ENCODE measurements around the gene PSEN1. TPM values are rescaled to one million over a fixed set of nuclear protein-coding genes. Genes with fewer than 3 reads are reported as not detected.

PSEN1 gene
- total RNA-seq (32.3 TPM), polyA plus RNA-seq (ENCODE audit: insufficient read depth in 1 of 8, insufficient read length in 8 of 8, low replicate concordance in 1 of 8) (10 to 100 TPM; 27.4 to 36.1 (median 30.4) TPM)
- long read RNA-seq, donor 1, full-length matches to known transcripts: 4 of 4 reads
- long read RNA-seq, donor 1, partial matches to known transcripts: 0 of 4 reads
- long read RNA-seq, donor 1, other reads (novel, unspliced or antisense): 0 of 4 reads
- long read RNA-seq, donor 2, partial matches to known transcripts: 0 of 1 reads
- long read RNA-seq, donor 2, other reads (novel, unspliced or antisense): 0 of 1 reads
- long read RNA-seq, donor 3, full-length matches to known transcripts: 11 of 11 reads
- long read RNA-seq, donor 3, partial matches to known transcripts: 0 of 11 reads
- long read RNA-seq, donor 3, other reads (novel, unspliced or antisense): 0 of 11 reads
- long read RNA-seq, donor 4, full-length matches to known transcripts: 1 of 1 reads
- long read RNA-seq, donor 4, partial matches to known transcripts: 0 of 1 reads
- long read RNA-seq, donor 4, other reads (novel, unspliced or antisense): 0 of 1 reads
- long read RNA-seq, donor 5, full-length matches to known transcripts: 18 of 18 reads
- long read RNA-seq, donor 5, partial matches to known transcripts: 0 of 18 reads
- long read RNA-seq, donor 5, other reads (novel, unspliced or antisense): 0 of 18 reads
- long read RNA-seq, donor 6, full-length matches to known transcripts: 10 of 15 reads
- long read RNA-seq, donor 6, partial matches to known transcripts: 5 of 15 reads
- long read RNA-seq, donor 6, other reads (novel, unspliced or antisense): 0 of 15 reads
- long read RNA-seq, donor 7, full-length matches to known transcripts: 5 of 13 reads
- long read RNA-seq, donor 7, partial matches to known transcripts: 8 of 13 reads
- long read RNA-seq, donor 7, other reads (novel, unspliced or antisense): 0 of 13 reads
- long read RNA-seq, donor 8, full-length matches to known transcripts: 4 of 4 reads
- long read RNA-seq, donor 8, partial matches to known transcripts: 0 of 4 reads
- long read RNA-seq, donor 8, other reads (novel, unspliced or antisense): 0 of 4 reads
- long read RNA-seq, donor 9, full-length matches to known transcripts: 2 of 2 reads
- long read RNA-seq, donor 9, partial matches to known transcripts: 0 of 2 reads
- long read RNA-seq, donor 9, other reads (novel, unspliced or antisense): 0 of 2 reads
- long read RNA-seq, donor 10, full-length matches to known transcripts: 4 of 10 reads
- long read RNA-seq, donor 10, partial matches to known transcripts: 6 of 10 reads
- long read RNA-seq, donor 10, other reads (novel, unspliced or antisense): 0 of 10 reads
- long read RNA-seq, donor 11, full-length matches to known transcripts: 4 of 4 reads
- long read RNA-seq, donor 11, partial matches to known transcripts: 0 of 4 reads
- long read RNA-seq, donor 11, other reads (novel, unspliced or antisense): 0 of 4 reads

- peak; percentile 96 for DNase-seq
- H3K36me3 ChIP-seq (ENCODE audit: control insufficient read depth, insufficient read depth, low read length): peaks cover 3% of the 10 kb centered on the region
- H3K27me3 ChIP-seq (ENCODE audit: control insufficient read depth, insufficient read depth, low read length): no peaks in the 10 kb centered on the region
- peak within 1 kb of the TSS; percentile 74 for H3K4me3 ChIP-seq (ENCODE audit: low read length)
- peak within 1 kb of the TSS; percentile 93 for H3K27ac ChIP-seq (ENCODE audit: low read length)
- H3K9me3 ChIP-seq (replicated peaks; ENCODE audit: control insufficient read depth, low read depth, low read length): no peaks in the 10 kb centered on the region
- under 1% methylated on average over 68 of the region's 71 CpGs for WGBS (ENCODE audit: insufficient coverage)
- H3K4me1 ChIP-seq (ENCODE audit: control insufficient read depth, insufficient read depth, low read length): peaks cover 14% of the 10 kb centered on the region
These were observed at the start of gene PSEN1 for GRCh38 chr14:73136387-73137225. TSS of gene PSEN1 (plus strand) at chr14:73136507. CDS start at chr14:73148020, 11,513 bp downstream.

DNA sequence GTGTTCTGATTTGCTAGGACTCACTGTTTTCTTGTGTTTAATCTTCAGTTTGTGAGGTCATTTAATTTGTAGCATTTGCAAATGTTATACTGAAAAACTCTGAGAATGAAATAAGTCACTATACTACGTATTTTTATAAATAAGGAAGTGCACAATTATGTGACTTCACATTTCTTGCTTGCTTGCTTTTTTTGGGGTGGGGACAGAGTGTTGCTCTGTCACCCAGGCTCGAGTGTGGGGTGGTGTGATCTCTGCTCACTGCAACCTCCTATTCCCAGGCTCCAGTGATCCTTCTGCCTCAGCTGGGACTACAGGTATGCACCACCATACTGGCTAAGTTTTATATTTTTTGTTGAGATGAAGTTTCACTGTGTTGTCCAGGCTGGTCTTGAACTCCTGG, 45.3 kb upstream of the PSEN1 start:
- WGBS (ENCODE audit: insufficient coverage): no CpG with 5 or more reads among the region's 2 CpGs
- H3K36me3 ChIP-seq (ENCODE audit: control insufficient read depth, insufficient read depth, low read length): peaks cover 41% of the 10 kb centered on the region
- no peak for DNase-seq
- no peaks in the 10 kb centered on the region for H3K4me1 ChIP-seq (ENCODE audit: control insufficient read depth, insufficient read depth, low read length)
- no peak overlapping the region for H3K4me3 ChIP-seq (ENCODE audit: low read length)
- H3K9me3 ChIP-seq (replicated peaks; ENCODE audit: control insufficient read depth, low read depth, low read length): no peaks in the 10 kb centered on the region
- no peak overlapping the region for H3K27ac ChIP-seq (ENCODE audit: low read length)
- H3K27me3 ChIP-seq (ENCODE audit: control insufficient read depth, insufficient read depth, low read length): no peaks in the 10 kb centered on the region

DNA sequence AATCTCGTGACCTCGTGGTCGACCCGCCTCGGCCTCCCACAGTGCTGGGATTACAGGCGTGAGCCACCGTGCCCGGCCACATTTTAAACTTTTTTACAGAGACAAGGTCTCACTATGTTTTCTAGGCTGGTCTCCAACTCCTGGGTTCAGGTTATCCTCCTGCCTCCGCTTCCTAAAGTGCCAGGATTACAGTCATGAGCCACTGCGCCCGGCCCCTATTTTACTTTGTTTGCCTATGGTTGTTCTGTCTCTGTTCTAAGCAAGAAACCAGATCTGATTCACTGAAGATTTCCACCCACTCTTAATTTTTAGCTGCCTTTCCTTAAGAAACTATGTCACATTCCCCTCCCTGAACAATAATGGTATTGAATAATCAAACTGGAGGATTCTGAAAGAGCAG, 38.9 kb upstream of the PSEN1 start:
- DNase-seq: no peak
- Histone ChIP-seq H3K9me3 (replicated peaks; ENCODE audit: control insufficient read depth, low read depth, low read length) (no peaks in the 10 kb centered on the region), H3K27me3 (ENCODE audit: control insufficient read depth, insufficient read depth, low read length) (no peaks in the 10 kb centered on the region), H3K36me3 (ENCODE audit: control insufficient read depth, insufficient read depth, low read length) (peaks cover 28% of the 10 kb centered on the region), H3K4me3 (ENCODE audit: low read length) (no peak overlapping the region), H3K4me1 (ENCODE audit: control insufficient read depth, insufficient read depth, low read length) (no peaks in the 10 kb centered on the region), H3K27ac (ENCODE audit: low read length) (no peak overlapping the region)
- 92% methylated on average over 11 of the region's 11 CpGs for WGBS (ENCODE audit: insufficient coverage)

GRCh38 chr14:73100334-73100733, 36.0 kb upstream of the PSEN1 start:
- Histone ChIP-seq H3K27ac (ENCODE audit: low read length) (no peak overlapping the region), H3K4me1 (ENCODE audit: control insufficient read depth, insufficient read depth, low read length) (no peaks in the 10 kb centered on the region), H3K9me3 (replicated peaks; ENCODE audit: control insufficient read depth, low read depth, low read length) (no peaks in the 10 kb centered on the region), H3K4me3 (ENCODE audit: low read length) (no peak overlapping the region), H3K27me3 (ENCODE audit: control insufficient read depth, insufficient read depth, low read length) (no peaks in the 10 kb centered on the region), H3K36me3 (ENCODE audit: control insufficient read depth, insufficient read depth, low read length) (peaks cover 50% of the 10 kb centered on the region)
- 87% methylated on average over 2 of the region's 4 CpGs for WGBS (ENCODE audit: insufficient coverage)
- no peak for DNase-seq

GRCh38 chr14:73102806-73103497, 33.4 kb upstream of the PSEN1 start:
- Histone ChIP-seq H3K9me3 (replicated peaks; ENCODE audit: control insufficient read depth, low read depth, low read length) (no peaks in the 10 kb centered on the region), H3K27me3 (ENCODE audit: control insufficient read depth, insufficient read depth, low read length) (no peaks in the 10 kb centered on the region), H3K36me3 (ENCODE audit: control insufficient read depth, insufficient read depth, low read length) (peaks cover 50% of the 10 kb centered on the region), H3K4me1 (ENCODE audit: control insufficient read depth, insufficient read depth, low read length) (no peaks in the 10 kb centered on the region), H3K4me3 (ENCODE audit: low read length) (no peak overlapping the region), H3K27ac (ENCODE audit: low read length) (no peak overlapping the region)
- DNase-seq: no peak
- WGBS (ENCODE audit: insufficient coverage): 95% methylated on average over 24 of the region's 27 CpGs

DNA sequence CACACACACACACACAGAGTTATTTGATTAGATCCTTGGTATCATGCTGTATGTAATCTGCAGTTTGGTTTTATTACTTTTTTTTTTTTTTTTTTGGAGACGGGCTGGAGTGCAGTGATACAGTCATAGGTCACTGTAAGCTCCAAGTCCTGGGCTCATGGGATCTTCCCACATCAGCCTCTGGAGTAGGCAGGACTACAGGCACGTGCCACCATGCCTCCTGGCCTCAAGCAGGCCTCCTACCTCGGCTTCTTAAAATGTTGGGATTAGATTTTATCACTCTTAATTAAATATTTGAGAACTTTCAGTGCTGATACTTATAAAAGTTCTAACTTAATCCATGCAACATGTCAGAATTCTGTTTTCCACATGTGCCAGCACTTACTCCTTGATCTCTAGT, 31.3 kb upstream of the PSEN1 start:
- H3K27ac ChIP-seq (ENCODE audit: low read length): no peak overlapping the region
- no CpG with 5 or more reads among the region's 3 CpGs for WGBS (ENCODE audit: insufficient coverage)
- no peaks in the 10 kb centered on the region for H3K27me3 ChIP-seq (ENCODE audit: control insufficient read depth, insufficient read depth, low read length)
- no peak for DNase-seq
- H3K9me3 ChIP-seq (replicated peaks; ENCODE audit: control insufficient read depth, low read depth, low read length): no peaks in the 10 kb centered on the region
- peaks cover 57% of the 10 kb centered on the region for H3K36me3 ChIP-seq (ENCODE audit: control insufficient read depth, insufficient read depth, low read length)
- H3K4me3 ChIP-seq (ENCODE audit: low read length): no peak overlapping the region
- no peaks in the 10 kb centered on the region for H3K4me1 ChIP-seq (ENCODE audit: control insufficient read depth, insufficient read depth, low read length)

DNA sequence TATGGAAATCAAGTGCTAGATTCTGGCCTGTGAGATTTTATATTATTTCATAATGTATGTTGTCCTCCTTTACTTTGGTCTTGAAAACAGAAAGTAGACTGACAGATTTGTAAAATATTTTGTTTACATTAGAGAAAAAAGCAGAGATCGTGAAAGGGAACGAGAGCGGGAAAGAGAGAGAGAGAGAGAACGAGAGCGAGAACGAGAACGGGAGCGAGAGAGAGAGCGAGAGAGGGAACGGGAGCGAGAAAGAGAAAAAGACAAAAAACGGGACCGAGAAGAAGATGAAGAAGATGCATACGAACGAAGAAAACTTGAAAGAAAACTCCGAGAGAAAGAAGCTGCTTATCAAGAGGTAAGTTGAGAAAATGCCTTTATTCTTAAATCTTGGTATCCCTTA, 30.6 kb upstream of the PSEN1 start:
- DNase-seq: no peak
- H3K27me3 ChIP-seq (ENCODE audit: control insufficient read depth, insufficient read depth, low read length): no peaks in the 10 kb centered on the region
- H3K4me1 ChIP-seq (ENCODE audit: control insufficient read depth, insufficient read depth, low read length): no peaks in the 10 kb centered on the region
- WGBS (ENCODE audit: insufficient coverage): 92% methylated on average over 13 of the region's 16 CpGs
- H3K4me3 ChIP-seq (ENCODE audit: low read length): no peak overlapping the region
- no peaks in the 10 kb centered on the region for H3K9me3 ChIP-seq (replicated peaks; ENCODE audit: control insufficient read depth, low read depth, low read length)
- no peak overlapping the region for H3K27ac ChIP-seq (ENCODE audit: low read length)
- peaks cover 57% of the 10 kb centered on the region for H3K36me3 ChIP-seq (ENCODE audit: control insufficient read depth, insufficient read depth, low read length)

DNA sequence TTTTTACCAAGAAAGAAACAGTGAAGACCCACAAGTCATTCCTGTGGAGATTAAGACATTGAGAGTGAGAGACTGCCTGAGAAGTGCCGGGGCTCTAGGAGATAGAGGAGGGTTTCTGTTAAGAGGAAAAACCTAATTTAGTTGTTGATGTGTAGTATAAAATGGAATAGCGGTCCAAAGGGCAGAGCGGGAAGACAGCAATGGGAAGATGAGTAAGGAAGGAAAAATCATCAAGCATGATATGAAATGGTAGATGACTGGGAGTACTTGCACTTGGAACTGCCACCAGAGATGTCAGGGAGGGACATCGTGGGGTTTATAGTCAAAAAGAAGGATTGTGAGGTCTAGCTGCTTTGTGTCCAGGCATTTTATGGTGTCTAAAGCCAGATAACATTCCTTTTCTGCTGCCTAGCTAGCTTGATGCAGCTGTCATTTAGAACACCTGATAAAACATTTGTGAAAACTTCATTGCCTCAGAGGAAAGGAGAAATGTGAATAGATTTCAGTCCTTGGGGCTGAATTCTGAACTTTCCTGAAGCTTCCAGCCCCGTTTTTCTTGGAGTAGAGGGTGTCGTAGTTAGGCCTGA, 20.1 kb upstream of the PSEN1 start:
- WGBS (ENCODE audit: insufficient coverage): 95% methylated on average over 4 of the region's 6 CpGs
- H3K36me3 ChIP-seq (ENCODE audit: control insufficient read depth, insufficient read depth, low read length): peaks cover 38% of the 10 kb centered on the region
- H3K27ac ChIP-seq (ENCODE audit: low read length): no peak overlapping the region

More for the DNA sequence above, 20.1 kb upstream of the PSEN1 start:
- Histone ChIP-seq H3K4me3 (ENCODE audit: low read length) (no peak overlapping the region), H3K9me3 (replicated peaks; ENCODE audit: control insufficient read depth, low read depth, low read length) (no peaks in the 10 kb centered on the region), H3K4me1 (ENCODE audit: control insufficient read depth, insufficient read depth, low read length) (no peaks in the 10 kb centered on the region), H3K27me3 (ENCODE audit: control insufficient read depth, insufficient read depth, low read length) (no peaks in the 10 kb centered on the region)
- no peak for DNase-seq
